ENCODE results near the gene FAM120AOS. TPM values are rescaled to one million over a fixed set of nuclear protein-coding genes. Genes with fewer than 3 reads are reported as not detected.

FAM120AOS gene
- polyA plus RNA-seq, 3 donors: 33.2 to 47.7 (median 41.6) TPM

GRCh38 chr9:93397661-93398373 is 55.6 kb downstream of the FAM120AOS start:
- peak; percentile 18 to 73 (median 49) for DNase-seq
- no peak overlapping the region for H3K4me3 Mint-ChIP-seq
- Histone ChIP-seq H3K9ac (ENCODE audit: insufficient read depth, low read length, poor library complexity, severe bottlenecking) (no peak overlapping the region), H3K27me3 (ENCODE audit: control insufficient read depth in 2 of 2, insufficient read depth in 2 of 2, low read length in 2 of 2) (no peaks in the 10 kb centered on the region), H3K4me2 (replicated peaks; ENCODE audit: extremely low read depth, low read length, poor library complexity, severe bottlenecking) (no peak overlapping the region), H3K27ac (ENCODE audit: low read depth in 1 of 2, low read length in 2 of 2) (no peak overlapping the region), H3K4me1 (ENCODE audit: control insufficient read depth in 1 of 2, insufficient read depth in 2 of 2, low read length in 2 of 2) (peaks cover 7 to 11% of the 10 kb centered on the region in 2 donors), H2AFZ (ENCODE audit: insufficient read depth, low read depth, low read length, poor library complexity, severe bottlenecking) (no peak overlapping the region), H3K79me2 (ENCODE audit: insufficient read depth, low read length) (no peaks in the 10 kb centered on the region), H4K20me1 (ENCODE audit: insufficient read depth, low read length) (no peaks in the 10 kb centered on the region), H3K4me3 (replicated peaks in 1 of 3; ENCODE audit: low read depth in 2 of 3, low read length in 3 of 3) (no peak overlapping the region), H3K36me3 (replicated peaks in 1 of 2; ENCODE audit: control insufficient read depth in 1 of 2, insufficient read depth in 2 of 2, low read length in 2 of 2) (no peaks in the 10 kb centered on the region), H3K9me3 (replicated peaks in 1 of 2; ENCODE audit: control insufficient read depth in 1 of 2, insufficient read depth in 1 of 2, low read length in 2 of 2) (no peaks in the 10 kb centered on the region)
- H3K36me3 Mint-ChIP-seq: no peaks in the 10 kb centered on the region
- H3K9me3 Mint-ChIP-seq: peaks cover 0 to 3% (median 0%) of the 10 kb centered on the region in 7 donors
- WGBS (ENCODE audit: insufficient coverage): no CpG with 5 or more reads among the region's 10 CpGs
- H3K27me3 Mint-ChIP-seq (ENCODE audit: low read depth in 3 of 3): peaks cover 1 to 5% (median 3%) of the 10 kb centered on the region in 3 donors
- intact Hi-C loops (cut with micrococcal nuclease): no loop called here
- peaks cover 15% of the 10 kb centered on the region for H3K4me1 Mint-ChIP-seq
- no peak for TF ChIP-seq CTCF (IDR thresholded peaks at IDR 0.05)
- peak overlapping the region in 2 of 7 donors; percentile 13 to 45 for H3K27ac Mint-ChIP-seq

Small RNA genes within 50 kb of the gene (small RNA-seq; reads per million reads assigned to genes)
- not detected for gene RF00019 (ENCODE audit: insufficient read length, low read depth)

Other genes starting within 250 kb of the FAM120AOS start
- 10 to 100 TPM; 10.4 to 76.6 (median 12.7) TPM for gene FAM120A, start 1.9 kb downstream of the FAM120AOS start, polyA plus RNA-seq
- 10 to 100 TPM in 1 of 3 donors, under 1 TPM in 2; 0.40 to 16.0 (median 0.97) TPM for gene PHF2, start 123.0 kb upstream of the FAM120AOS start, polyA plus RNA-seq

Measured in CD14-positive monocyte (primary cell).